Panc1 (cell line): Measurements from ENCODE around the gene RADIL.

Source experiments
- CTCF ChIP-seq: fragments of 450-650 bp; IDR thresholded peaks from 2 replicates; pipeline ENCODE4 v1.5.1; 2017; ENCODE audit warnings: mild to moderate bottlenecking
- REST ChIP-seq, 2 experiments: IDR thresholded peaks; 2 replicates each; pipeline ENCODE4 v1.6.1; 2011 to 2012; ENCODE audit warnings: low read depth in 2 of 2, control low read depth in 1 of 2, low read length in 1 of 2, mild to moderate bottlenecking in 1 of 2, moderate library complexity in 1 of 2; ENCODE audit not compliant: insufficient read depth in 1 of 2
- SIN3A ChIP-seq: IDR thresholded peaks from 2 replicates; pipeline ENCODE4 v1.6.1; 2012; ENCODE audit warnings: low read depth, mild to moderate bottlenecking, low read length, moderate library complexity, borderline replicate concordance; ENCODE audit not compliant: insufficient read depth
- TCF7L2 ChIP-seq: IDR thresholded peaks from 2 replicates; pipeline ENCODE4 v1.6.1; 2011; ENCODE audit warnings: mild to moderate bottlenecking, low read depth, low read length, inconsistent platforms

GRCh38 chr7:4833691-4834600 lies 49.6 kb downstream of the RADIL start:
- TF ChIP-seq CTCF (no peak), SIN3A (no peak), TCF7L2 (no peak), REST (IDR thresholded peaks at IDR 0.05; ENCODE audit: insufficient read depth in 1 of 2, low read depth in 2 of 2, low read length in 1 of 2) (no peak)
